ENCODE measurements around the gene CACNA1B.
"Not testable (repeated sequence)": the region's sequence is repeated elsewhere in the genome, so short reads cannot be mapped to it uniquely, and the experiment has no call there.

CACNA1B gene

DNA sequence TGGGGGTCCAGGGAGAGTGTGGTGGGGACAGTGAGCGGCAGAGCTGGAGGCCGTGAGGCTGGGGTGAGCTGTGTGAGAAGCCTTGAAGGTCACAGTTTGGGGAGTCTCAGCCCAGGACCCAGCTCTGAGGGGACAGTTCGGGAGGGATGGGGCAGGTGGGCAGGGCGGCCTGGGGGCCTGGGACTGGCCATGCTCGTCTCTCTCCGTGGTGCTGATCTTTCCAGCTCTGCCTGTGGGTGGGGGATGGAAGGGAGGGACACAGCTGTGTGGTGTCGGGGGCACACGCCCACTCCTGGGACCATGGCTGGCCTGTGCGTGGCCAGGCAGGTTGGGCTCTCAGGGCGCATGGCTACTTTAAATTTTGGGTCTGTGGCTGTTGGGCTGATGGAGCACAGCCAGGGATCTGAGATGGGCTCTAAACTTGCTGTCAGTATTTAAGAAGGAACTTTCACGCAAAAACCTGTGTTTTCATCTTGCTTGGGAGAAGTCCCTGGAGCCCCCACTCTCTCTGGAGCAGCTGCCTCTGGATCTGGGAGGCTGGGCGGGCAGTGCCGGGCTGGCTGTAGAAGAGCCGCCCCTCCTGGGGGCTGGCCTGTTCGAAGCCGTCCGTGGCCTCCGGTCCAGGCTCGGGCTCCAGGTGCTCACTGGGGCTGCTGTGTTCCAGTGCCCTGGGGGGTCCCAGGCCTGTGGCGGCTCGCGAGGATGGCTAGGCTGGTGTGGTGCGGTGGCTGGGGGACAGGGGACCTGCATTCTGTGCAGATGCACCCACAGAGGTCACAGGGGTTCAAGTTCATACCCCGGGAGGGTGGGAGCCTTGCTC lies 13.4 kb downstream of the CACNA1B start:
- not testable (repeated sequence) for DNase-seq

- no peak for DNase-seq
Measured at GRCh38 chr9:137891588-137892423, 14.2 kb downstream of the CACNA1B start.

- DNase-seq, result no peak
Measured at GRCh38 chr9:137892424-137893191, 15.0 kb downstream of the CACNA1B start.

DNA sequence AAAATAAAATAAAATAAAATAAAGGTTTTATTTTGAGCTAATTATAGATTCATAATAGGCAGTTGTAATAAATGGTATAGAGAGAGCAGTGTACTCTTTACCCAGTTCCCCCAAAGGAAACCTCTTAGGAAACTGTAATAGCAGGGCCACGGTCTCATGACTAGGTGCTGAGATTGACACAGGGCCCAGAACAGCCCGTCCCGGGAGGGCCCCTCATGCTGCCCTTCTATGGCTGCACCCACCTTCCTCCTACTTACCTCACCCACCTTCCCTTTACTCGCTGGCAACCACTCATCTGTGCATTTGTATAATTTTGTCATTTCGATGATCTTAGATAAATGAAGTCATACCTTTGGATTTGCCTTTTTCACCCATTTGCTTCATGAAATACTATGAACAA lies 16.1 kb downstream of the CACNA1B start:
- no peak for DNase-seq

- no peak for DNase-seq
Measured at GRCh38 chr9:137899551-137900360, 22.2 kb downstream of the CACNA1B start.

DNA sequence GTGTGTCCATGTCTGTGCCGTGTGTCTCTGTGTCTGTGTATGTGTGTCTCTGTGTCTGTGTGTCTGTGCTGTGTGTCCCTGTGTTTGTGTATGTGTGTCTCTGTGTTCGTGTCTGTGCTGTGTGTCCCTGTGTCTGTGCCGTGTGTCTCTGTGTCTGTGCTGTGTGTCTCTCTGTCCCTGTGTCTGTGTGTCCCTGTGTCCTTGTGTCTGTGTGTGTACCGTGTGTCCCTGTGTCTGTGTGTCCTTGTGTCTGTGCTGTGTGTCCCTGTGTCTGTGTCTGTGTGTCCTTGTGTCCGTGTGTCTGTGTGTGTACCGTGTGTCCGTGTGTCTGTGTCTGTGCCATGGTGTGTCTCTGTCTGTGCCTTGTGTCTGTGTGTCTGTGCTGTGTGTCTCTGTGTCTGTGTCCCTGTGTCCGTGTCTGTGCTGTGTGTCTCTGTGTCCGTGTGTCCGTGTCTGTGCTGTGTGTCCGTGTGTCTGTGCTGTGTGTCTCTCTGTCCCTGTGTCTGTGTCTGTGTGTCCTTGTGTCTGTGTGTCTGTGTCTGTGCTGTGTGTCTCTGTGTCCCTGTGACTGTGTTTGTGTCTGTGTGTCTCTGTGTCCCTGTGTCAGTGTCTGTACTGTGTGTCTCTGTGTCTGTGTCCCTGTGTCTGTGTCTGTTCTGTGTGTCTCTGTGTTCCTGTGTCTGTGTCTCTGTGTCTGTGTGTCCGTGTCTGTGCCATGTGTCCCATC lies 23.2 kb downstream of the CACNA1B start:
- no peak for DNase-seq

- no peak for DNase-seq
Measured at GRCh38 chr9:137902646-137903045, 25.1 kb downstream of the CACNA1B start.

- no peak for DNase-seq
Measured at GRCh38 chr9:137905740-137906139, 28.2 kb downstream of the CACNA1B start.

DNA sequence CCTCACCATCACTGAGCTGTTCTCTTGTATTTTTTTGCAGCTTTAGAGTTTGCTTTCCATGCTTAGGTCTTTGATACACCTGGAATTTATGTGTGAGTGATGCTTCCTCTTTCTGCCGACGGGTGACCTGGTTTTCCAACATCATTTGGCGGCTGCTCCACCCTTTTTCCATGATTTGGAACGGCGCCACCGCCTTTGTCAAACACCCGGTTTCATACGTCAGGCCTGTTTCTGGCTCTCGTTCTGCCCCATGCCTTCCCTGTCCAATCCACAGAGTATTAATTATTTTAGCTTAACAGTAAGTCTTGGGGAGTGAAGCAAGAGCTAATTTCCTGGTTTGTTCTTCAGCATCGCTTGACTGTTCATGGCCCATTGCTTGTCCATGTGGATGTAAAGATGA lies 30.2 kb downstream of the CACNA1B start:
- DNase-seq, result no peak

DNA sequence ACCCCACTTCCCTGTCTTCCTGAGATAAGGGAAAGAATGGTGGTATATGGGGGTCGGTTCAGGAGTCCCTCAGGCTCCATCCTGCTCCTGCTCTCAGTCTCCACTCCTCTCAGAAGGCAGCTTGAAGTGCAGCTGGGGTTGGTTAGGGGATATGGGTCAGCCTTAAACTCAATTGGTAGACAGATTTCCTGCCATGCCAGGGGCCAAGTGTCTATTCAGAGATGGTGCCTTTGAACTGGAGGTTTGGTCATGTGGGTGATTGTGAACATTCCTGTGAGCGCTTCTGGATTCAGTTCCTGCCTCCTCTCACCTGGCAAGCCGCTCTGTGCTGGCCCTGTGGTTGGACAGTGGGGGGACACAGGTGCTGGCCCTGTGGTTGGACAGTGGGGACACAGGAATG lies 35.1 kb downstream of the CACNA1B start:
- DNase-seq, result no peak

DNA sequence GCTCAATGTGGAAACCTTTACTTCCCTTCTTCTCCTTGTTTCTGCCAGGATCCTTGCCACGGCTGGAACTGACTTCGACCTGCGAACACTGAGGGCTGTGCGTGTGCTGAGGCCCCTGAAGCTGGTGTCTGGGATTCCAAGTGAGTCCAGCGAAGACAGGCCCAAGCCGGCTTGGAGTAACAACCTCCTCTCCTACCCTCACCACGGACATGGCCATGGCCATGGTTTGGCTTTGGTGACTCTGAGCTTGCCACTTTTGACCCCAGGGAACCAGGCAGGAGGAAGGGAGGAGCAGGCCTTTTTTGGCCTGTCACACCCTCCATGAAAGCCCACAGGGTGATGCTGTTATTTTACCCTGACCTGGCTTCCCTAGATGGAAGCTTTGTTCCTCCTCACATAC lies 35.5 kb downstream of the CACNA1B start:
- no peak for DNase-seq

GRCh38 chr9:137913771-137914767 lies 36.5 kb downstream of the CACNA1B start:
- DNase-seq, result no peak

DNA sequence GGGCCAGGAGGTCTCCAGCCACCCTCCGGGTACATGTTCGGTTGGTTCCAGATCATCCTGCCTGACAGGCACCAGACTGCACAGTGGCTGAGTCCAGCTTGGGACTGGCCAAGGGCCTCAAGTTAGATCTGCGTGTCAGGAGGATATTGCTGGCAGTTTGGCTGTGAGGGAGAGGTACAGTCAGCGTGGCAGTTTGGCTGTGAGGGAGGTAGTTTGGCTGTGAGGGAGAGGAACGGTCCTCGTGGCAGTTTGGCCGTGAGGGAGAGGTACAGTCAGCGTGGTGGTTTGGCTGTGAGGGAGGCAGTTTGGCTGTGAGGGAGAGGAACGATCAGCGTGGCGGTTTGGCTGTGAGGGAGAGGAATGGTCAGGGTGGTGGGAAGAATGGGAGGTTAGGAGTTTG lies 39.0 kb downstream of the CACNA1B start:
- no peak for DNase-seq

- DNase-seq, result no peak
Measured at GRCh38 chr9:137917116-137917515, 39.5 kb downstream of the CACNA1B start.

DNA sequence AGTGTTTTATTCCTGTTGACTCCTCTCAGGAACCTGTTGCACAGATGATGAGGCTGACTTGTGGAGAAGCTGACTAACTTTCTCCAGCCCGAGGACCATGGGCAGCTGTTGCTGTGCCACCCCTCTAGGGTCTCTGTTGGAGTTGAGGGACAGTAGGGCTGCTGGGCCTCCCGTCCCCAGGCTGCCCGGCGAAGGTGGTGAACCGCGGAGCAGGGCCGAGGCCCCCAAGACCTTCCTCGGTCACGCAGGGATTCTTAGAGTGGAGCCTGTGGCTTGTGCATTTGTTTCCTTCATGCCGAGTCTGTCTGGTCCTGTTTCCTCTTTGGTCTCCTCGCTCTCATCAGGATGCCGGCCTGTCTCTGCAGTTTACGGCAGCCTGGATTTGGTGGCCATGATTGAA lies 40.2 kb downstream of the CACNA1B start:
- no peak for DNase-seq

- no peak for DNase-seq
Measured at GRCh38 chr9:137918331-137919094, 40.9 kb downstream of the CACNA1B start.

DNA sequence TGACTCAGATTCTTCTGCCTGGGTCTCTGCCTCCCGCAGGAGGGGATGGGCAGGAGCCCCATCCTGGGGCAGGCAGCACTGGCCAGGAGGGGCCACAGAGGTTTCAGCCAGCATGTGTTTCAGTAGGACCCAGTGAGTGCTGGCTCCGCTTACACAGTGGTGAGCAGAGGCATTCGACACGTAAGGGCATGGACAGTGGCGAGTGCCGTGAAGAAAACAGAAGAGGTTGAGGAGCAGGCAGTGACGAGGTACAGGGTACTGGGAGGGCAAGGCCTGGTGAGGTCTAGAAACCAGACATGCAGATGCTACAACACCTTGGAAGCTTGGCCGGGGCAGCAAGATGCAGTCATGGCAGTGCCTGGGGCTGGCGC lies 41.5 kb downstream of the CACNA1B start:
- DNase-seq, result no peak

GRCh38 chr9:137919649-137920141 lies 42.1 kb downstream of the CACNA1B start:
- DNase-seq, result no peak

DNA sequence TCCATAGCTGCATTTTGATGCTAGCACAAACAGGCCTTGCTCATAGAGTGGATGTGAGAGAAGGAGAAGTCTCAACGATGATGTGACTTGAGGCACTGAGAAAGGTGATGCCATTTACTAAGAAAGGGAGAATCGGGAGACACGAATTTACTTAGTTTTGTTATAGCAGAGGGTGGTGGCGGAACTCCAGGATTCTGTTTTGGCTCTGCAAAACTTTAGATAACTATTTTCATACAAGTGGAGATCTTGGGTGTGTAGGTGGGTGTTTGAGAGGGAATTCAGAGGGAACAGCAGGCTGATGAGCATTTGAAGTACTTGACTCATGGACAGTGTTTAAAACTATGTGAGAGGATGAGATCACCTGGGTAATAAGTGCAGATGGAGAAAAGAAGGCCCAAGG lies 43.2 kb downstream of the CACNA1B start:
- no peak for DNase-seq

- no peak for DNase-seq
Measured at GRCh38 chr9:137924169-137924568, 46.6 kb downstream of the CACNA1B start.
